Large intestine (tissue), 3 donors: ENCODE measurements around the gene TXN. TPM values are rescaled to one million over a fixed set of nuclear protein-coding genes. Genes with fewer than 3 reads are reported as not detected.
"Not testable (repeated sequence)": the region's sequence is repeated elsewhere in the genome, so short reads cannot be mapped to it uniquely, and the experiment has no call there.

Experiments used
- DNase-seq, 2 donors: peaks; one replicate each; pipeline versions ENCODE4 v3.0.0 to v3.0.0-alpha.2; 2013
- H3K27ac ChIP-seq: one replicate; pipeline ENCODE4 v1.5.1; 2013; ENCODE audit warnings: low read length
- H3K27me3 ChIP-seq: 2 replicates; pipeline ENCODE4 v1.6.1; 2013; ENCODE audit warnings: low read length; ENCODE audit not compliant: control insufficient read depth, insufficient read depth
- H3K36me3 ChIP-seq: 2 replicates; pipeline ENCODE4 v1.6.1; 2013; ENCODE audit warnings: low read length; ENCODE audit not compliant: control insufficient read depth, insufficient read depth
- H3K4me1 ChIP-seq: one replicate; pipeline ENCODE4 v1.6.1; 2013; ENCODE audit warnings: low read length; ENCODE audit not compliant: control insufficient read depth, insufficient read depth
- H3K4me3 ChIP-seq: one replicate; pipeline ENCODE4 v1.5.1; 2013; ENCODE audit warnings: low read length
- H3K9me3 ChIP-seq: one replicate; pipeline ENCODE4 v1.6.1; 2013; ENCODE audit warnings: mild to moderate bottlenecking, low read depth, low read length, moderate library complexity; ENCODE audit not compliant: control insufficient read depth
- WGBS: methylation state at CpG from one replicate; pipeline ENCODE4 v1.1.5; 2013; ENCODE audit warnings: low lambda C conversion rate; ENCODE audit not compliant: insufficient coverage; 5-methylcytosine and 5-hydroxymethylcytosine counted together
- polyA plus RNA-seq: library from polyadenylated mRNA; unstranded; fragments of 120-200 nt; gene quantifications from one replicate; pipeline ENCODE4 v1.2.1, GENCODE V29; 2013

Gene TXN
- polyA plus RNA-seq, 1 donor = 299 TPM

- DNase-seq = peak in 1 of 2 donors; percentile 68
- H3K9me3 ChIP-seq = no peaks in the 10 kb centered on the region
- peaks cover 4% of the 10 kb centered on the region for H3K36me3 ChIP-seq
- H3K27me3 ChIP-seq = peaks cover 5% of the 10 kb centered on the region
- H3K4me3 ChIP-seq = no peak overlapping the region
- 0% methylated on average over 2 of the region's 11 CpGs for WGBS
- peaks cover 33% of the 10 kb centered on the region for H3K4me1 ChIP-seq
- H3K27ac ChIP-seq = peak overlapping the region; percentile 4
These were observed 58.7 kb downstream of the TXN start for GRCh38 chr9:110197330-110198187.

DNA sequence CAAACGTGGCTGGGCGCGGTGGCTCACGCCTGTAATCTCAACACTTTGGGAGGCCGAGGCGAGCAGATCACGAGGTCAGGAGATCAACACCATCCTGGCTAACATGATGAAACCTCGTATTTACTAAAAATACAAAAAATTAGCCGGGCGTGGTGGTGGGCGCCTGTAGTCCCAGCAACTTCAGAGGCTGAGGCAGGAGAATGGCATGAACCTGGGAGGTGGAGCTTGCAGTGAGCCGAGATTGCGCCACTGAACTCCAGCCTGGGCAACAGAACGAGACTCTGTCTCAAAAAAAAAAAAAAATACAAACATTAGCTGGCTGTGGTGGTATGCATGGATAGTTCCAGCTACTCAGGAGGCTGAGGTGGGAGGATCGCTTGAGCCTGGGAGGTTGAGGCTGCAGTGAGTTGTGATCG lies 60.2 kb downstream of the TXN start:
- not testable (repeated sequence) for H3K4me3 ChIP-seq, H3K27ac ChIP-seq, H3K36me3 ChIP-seq, H3K9me3 ChIP-seq, DNase-seq, H3K27me3 ChIP-seq
- WGBS = 100% methylated on average over 2 of the region's 16 CpGs
- peaks cover 29% of the 10 kb centered on the region for H3K4me1 ChIP-seq

Other genes with a start within 250 kb of the TXN start
- 7.6 TPM for gene C9orf152, start 48.3 kb downstream of the TXN start, polyA plus RNA-seq
- not detected for gene TXNDC8, start 81.4 kb upstream of the TXN start, polyA plus RNA-seq